Thyroid gland (tissue), 4 donors: ENCODE data around the gene CD6.

Source experiments
- POLR2A ChIP-seq, 2 donors: fragments of 450-650 bp; IDR thresholded peaks; one replicate each; pipeline ENCODE4 v1.6.1; 2017; ENCODE audit warnings: antibody characterized with exemption in 2 of 2, mild to moderate bottlenecking in 2 of 2, moderate library complexity in 1 of 2
- TF ChIP-seq, protein P1 (sequence below), 6 experiments: fragments of 200-600 bp in 3 of 6; fragments of 450-650 bp in 3 of 6; sonication (generic) in 3 of 6; IDR thresholded peaks; one replicate each; pipeline ENCODE4 v1.5.1; 2016 to 2019; ENCODE audit warnings: antibody characterized with exemption in 6 of 6, mild to moderate bottlenecking in 2 of 6, inconsistent platforms in 1 of 6, moderate library complexity in 1 of 6

DNA sequence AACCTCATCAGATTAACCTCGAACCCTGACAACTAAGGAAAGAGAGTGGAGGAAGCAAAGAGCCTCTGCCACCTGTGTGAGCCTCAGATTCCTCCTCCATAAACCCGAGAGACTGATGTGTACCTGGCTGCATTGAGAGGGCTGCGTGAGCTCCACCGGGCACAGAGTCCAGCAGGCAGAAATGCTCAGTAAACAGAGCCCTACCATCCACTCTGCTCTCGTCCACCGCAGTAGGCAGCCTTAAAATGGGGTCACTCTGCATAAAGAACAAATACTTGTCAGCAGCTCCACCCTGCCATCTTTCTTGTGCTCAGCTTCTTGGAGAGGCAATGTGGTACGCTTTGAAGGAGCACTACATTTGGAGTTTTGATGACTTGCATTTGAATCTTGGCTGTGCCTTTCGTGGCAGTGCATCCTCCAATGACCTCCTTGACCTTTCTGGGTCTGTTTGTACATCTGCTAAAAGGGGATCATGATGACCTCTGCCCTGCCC, 87.8 kb downstream of the CD6 start:
- TF ChIP-seq, protein P1, sequence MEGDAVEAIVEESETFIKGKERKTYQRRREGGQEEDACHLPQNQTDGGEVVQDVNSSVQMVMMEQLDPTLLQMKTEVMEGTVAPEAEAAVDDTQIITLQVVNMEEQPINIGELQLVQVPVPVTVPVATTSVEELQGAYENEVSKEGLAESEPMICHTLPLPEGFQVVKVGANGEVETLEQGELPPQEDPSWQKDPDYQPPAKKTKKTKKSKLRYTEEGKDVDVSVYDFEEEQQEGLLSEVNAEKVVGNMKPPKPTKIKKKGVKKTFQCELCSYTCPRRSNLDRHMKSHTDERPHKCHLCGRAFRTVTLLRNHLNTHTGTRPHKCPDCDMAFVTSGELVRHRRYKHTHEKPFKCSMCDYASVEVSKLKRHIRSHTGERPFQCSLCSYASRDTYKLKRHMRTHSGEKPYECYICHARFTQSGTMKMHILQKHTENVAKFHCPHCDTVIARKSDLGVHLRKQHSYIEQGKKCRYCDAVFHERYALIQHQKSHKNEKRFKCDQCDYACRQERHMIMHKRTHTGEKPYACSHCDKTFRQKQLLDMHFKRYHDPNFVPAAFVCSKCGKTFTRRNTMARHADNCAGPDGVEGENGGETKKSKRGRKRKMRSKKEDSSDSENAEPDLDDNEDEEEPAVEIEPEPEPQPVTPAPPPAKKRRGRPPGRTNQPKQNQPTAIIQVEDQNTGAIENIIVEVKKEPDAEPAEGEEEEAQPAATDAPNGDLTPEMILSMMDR (IDR thresholded peaks at IDR 0.05) = no peak
- TF ChIP-seq POLR2A (IDR thresholded peaks at IDR 0.05) = no peak
